ENCODE results near the gene POLD3. TPM values are rescaled to one million over a fixed set of nuclear protein-coding genes. Genes with fewer than 3 reads are reported as not detected.

POLD3 gene, protein sequence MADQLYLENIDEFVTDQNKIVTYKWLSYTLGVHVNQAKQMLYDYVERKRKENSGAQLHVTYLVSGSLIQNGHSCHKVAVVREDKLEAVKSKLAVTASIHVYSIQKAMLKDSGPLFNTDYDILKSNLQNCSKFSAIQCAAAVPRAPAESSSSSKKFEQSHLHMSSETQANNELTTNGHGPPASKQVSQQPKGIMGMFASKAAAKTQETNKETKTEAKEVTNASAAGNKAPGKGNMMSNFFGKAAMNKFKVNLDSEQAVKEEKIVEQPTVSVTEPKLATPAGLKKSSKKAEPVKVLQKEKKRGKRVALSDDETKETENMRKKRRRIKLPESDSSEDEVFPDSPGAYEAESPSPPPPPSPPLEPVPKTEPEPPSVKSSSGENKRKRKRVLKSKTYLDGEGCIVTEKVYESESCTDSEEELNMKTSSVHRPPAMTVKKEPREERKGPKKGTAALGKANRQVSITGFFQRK
- total RNA-seq = 10 to 100 TPM in 3 of 4 donors, 1 to 10 TPM in 1; 5.1 to 13.8 (median 11.9) TPM

DNA sequence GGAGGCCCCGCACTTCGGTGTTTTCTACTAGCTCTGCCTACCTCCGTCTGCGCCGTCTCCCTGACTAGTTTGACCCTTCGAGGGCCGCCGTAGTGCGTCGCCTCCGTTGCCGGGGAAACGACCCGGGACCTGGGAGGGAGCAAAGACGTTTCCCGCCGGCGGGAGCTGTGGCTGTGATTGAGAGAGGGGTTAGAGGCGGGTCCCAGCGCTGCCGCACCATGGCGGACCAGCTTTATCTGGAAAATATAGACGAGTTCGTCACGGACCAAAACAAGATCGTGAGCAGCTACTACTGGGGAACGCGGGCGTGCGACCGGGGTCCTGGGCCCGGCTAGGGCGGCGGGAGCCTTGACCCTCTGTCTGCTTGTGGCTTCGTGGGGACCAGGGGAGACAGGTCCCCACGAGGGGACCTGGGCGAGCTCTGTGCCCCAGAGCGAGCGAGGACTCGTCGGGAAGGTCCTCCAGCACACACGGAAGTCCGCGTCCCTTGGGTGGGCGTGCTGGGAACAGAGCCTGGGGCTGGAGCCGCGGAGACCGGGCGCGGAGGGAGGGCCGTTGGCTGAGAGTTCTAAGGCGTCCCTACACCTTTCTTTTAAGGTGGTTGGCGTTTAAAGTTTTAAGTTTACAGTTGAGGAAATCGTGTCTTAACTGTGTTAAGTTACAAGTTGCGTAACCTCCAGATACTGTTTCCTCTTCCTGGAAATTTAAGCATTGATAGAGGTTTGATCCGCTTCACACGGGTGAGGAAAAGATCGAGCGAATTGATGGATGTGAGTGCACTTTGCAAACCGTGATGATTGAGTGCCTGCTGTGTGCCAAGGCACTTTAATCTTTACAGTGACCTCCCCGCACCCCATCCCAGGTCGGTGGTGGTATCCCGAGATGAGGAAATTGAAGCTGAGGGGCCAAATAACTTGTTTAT, at the start of gene POLD3:
POLD3 (plus strand) TSS at position 142 of the 922 bp plus-strand sequence; CDS start at position 219, 77 bp downstream.
- DNase-seq = peak; percentile 64
- WGBS, 2 donors = 0 to 1% methylated on average over 22 to 38 of the region's 63 CpGs
- intact Hi-C loops (cut with DNase I) = no loop called here

DNA sequence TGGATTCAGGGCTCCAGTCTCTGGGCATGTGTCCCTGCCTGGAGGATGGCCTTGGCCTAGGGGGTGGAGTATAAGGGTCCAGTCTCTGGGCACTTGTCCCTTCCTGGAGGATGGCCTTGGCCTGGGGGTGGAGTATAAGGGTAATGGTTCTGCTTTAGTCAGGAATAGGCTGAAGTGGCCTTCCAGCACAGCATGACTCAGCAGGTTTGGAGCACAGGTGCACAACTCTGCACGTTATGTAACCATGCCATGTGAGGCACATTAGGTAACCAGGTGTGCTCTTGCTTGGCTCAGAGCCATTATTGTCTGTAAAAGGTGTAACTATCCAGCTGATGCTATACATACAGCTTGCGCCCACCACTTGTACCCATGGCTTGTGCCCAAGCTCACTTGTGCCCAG, 48.4 kb upstream of the POLD3 start:
- H3K36me3 ChIP-seq = no peaks in the 10 kb centered on the region
- intact Hi-C loops (cut with DNase I) = no loop called here
- 57 to 100% methylated on average over 1 of the region's 2 CpGs for WGBS, 2 donors
- peaks cover 0 to 52% (median 9%) of the 10 kb centered on the region in 3 donors for H3K4me1 ChIP-seq
- no peak for DNase-seq
- no peaks in the 10 kb centered on the region for H3K27me3 ChIP-seq
- H3K4me3 ChIP-seq = no peak overlapping the region
- peak overlapping the region in 1 of 4 donors; percentile 33 for H3K27ac ChIP-seq
- no peaks in the 10 kb centered on the region for H3K9me3 ChIP-seq
- TF ChIP-seq, protein P1, sequence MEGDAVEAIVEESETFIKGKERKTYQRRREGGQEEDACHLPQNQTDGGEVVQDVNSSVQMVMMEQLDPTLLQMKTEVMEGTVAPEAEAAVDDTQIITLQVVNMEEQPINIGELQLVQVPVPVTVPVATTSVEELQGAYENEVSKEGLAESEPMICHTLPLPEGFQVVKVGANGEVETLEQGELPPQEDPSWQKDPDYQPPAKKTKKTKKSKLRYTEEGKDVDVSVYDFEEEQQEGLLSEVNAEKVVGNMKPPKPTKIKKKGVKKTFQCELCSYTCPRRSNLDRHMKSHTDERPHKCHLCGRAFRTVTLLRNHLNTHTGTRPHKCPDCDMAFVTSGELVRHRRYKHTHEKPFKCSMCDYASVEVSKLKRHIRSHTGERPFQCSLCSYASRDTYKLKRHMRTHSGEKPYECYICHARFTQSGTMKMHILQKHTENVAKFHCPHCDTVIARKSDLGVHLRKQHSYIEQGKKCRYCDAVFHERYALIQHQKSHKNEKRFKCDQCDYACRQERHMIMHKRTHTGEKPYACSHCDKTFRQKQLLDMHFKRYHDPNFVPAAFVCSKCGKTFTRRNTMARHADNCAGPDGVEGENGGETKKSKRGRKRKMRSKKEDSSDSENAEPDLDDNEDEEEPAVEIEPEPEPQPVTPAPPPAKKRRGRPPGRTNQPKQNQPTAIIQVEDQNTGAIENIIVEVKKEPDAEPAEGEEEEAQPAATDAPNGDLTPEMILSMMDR (IDR thresholded peaks at IDR 0.05) = no peak
- no peak for TF ChIP-seq POLR2A (IDR thresholded peaks at IDR 0.05)

More for the DNA sequence above, at the start of gene POLD3:
- H3K27ac ChIP-seq = peak within 1 kb of the TSS; percentile 80 to 92 (median 86)
- H3K36me3 ChIP-seq = peaks cover 0 to 32% (median 0%) of the 10 kb centered on the region in 3 donors
- no peaks in the 10 kb centered on the region for H3K9me3 ChIP-seq
- peak within 1 kb of the TSS; percentile 74 to 99 (median 94) for H3K4me3 ChIP-seq
- peak in 2 of 4 donors; percentile 16 to 28 for TF ChIP-seq POLR2A (IDR thresholded peaks at IDR 0.05)
- TF ChIP-seq, protein P1 (IDR thresholded peaks at IDR 0.05) = peak in 2 of 6 experiments; percentile 7 to 9
- H3K27me3 ChIP-seq = no peaks in the 10 kb centered on the region
- H3K4me1 ChIP-seq = peaks cover 0 to 25% (median 8%) of the 10 kb centered on the region in 3 donors

DNA sequence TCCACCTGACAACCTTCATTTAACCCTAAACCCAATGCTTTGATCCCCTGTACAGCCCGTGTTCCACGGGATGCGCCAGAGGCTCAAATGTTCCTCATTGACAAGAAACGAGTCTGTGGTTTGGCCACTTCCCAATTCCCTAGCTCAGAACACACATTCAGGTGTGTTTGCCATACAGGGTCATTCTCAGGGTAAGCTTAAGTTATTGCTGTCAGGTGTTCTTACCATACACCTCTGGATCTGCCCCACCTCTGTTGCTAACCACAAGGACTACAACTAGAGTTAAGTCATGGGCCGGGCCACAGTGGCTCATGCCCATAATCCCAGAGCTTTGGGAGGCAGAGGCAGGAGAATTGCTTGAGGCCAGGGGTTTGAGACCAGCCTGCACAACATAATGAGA, 45.6 kb upstream of the POLD3 start:
- intact Hi-C loops (cut with DNase I) = no loop called here
- Histone ChIP-seq H3K9me3 (no peaks in the 10 kb centered on the region), H3K36me3 (no peaks in the 10 kb centered on the region), H3K27ac (peak overlapping the region in 3 of 4 donors; percentile 23 to 59 (median 56)), H3K27me3 (no peaks in the 10 kb centered on the region), H3K4me3 (no peak overlapping the region), H3K4me1 (peaks cover 0 to 43% (median 10%) of the 10 kb centered on the region in 3 donors)
- no peak for DNase-seq
- TF ChIP-seq POLR2A (IDR thresholded peaks at IDR 0.05) = no peak
- TF ChIP-seq, protein P1 (IDR thresholded peaks at IDR 0.05) = no peak
- WGBS, 2 donors = 45 to 65% methylated on average over 5 of the region's 5 CpGs

DNA sequence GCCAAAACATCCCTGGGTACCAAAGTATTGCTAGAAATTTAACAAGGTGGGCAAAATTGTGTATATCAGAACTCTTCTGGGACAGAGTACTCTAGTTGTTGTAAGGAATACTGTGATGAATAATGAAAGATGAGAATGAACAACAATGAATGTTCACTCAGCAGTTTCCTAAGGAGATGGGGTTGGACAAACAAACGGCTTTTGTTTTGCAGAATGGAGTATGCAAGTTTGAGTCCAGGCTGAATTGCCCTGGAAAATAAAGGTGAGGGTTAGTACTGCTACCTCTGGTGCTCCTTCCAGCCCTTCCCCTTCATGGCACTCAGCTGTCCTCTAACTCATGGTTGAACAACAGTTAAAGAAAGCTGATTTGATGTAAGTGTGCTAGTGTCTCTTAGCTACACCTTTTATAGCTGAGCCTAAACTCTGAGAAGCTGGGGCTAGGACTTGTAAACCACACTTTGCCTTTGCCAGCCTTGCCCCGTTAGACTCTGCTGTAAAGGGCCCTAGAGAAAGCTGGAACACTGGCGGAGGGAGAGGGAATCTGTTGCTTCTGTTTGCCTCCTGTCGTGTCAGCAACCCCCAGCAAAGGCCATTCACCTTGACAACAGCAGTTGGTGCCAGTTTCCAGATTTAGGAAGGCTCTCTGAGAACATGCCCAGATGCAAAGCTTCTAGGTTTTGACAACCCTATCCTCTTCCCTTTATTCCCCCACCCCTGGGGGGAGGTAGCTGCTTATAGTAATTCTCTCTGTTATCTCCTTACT, 41.2 kb upstream of the POLD3 start:
- Histone ChIP-seq H3K4me1 (peaks cover 0 to 25% (median 7%) of the 10 kb centered on the region in 3 donors), H3K36me3 (no peaks in the 10 kb centered on the region), H3K27me3 (no peaks in the 10 kb centered on the region), H3K4me3 (no peak overlapping the region), H3K9me3 (no peaks in the 10 kb centered on the region), H3K27ac (no peak overlapping the region)
- intact Hi-C loops (cut with DNase I) = no loop called here
- WGBS, 2 donors = 54 to 71% methylated on average over 4 of the region's 4 CpGs
- no peak for DNase-seq
- TF ChIP-seq, protein P1 (IDR thresholded peaks at IDR 0.05) = no peak
- no peak for TF ChIP-seq POLR2A (IDR thresholded peaks at IDR 0.05)

Measured in esophagus squamous epithelium (tissue), 5 donors.